Smooth muscle cell (in vitro differentiated cells): ENCODE data around the gene PPM1J. TPM values are rescaled to one million over a fixed set of nuclear protein-coding genes. Genes with fewer than 3 reads are reported as not detected.

ENCODE experiments used
- DNase-seq: peaks from one replicate; lab custom pipeline; 2025; ENCODE audit not compliant: unreplicated experiment; lab: John Stamatoyannopoulos, UW
- H2AFZ ChIP-seq: fragments of 200-600 bp; sonication (generic); 2 replicates; pipeline ENCODE4 v1.6.0; 2016; ENCODE audit warnings: antibody characterized with exemption, low read depth, mild to moderate bottlenecking
- H3F3A ChIP-seq: fragments of 200-600 bp; sonication (generic); 2 replicates; pipeline ENCODE4 v1.6.0; 2017; ENCODE audit warnings: antibody characterized with exemption, low read depth
- H3K27ac ChIP-seq: fragments of 200-600 bp; sonication (generic); 2 replicates; pipeline ENCODE4 v1.5.1; 2016; ENCODE audit warnings: low read depth, mild to moderate bottlenecking
- H3K27me3 ChIP-seq: fragments of 200-600 bp; sonication (generic); 2 replicates; pipeline ENCODE4 v1.6.1; 2016; ENCODE audit warnings: low read depth, mild to moderate bottlenecking
- H3K36me3 ChIP-seq: fragments of 200-600 bp; sonication (generic); 2 replicates; pipeline ENCODE4 v1.5.1; 2016; ENCODE audit warnings: low read depth
- H3K4me1 ChIP-seq: fragments of 200-600 bp; sonication (generic); 2 replicates; pipeline ENCODE4 v1.5.1; 2016; ENCODE audit warnings: low read depth
- H3K4me2 ChIP-seq: fragments of 200-600 bp; sonication (generic); 2 replicates; pipeline ENCODE4 v1.6.0; 2016; ENCODE audit warnings: mild to moderate bottlenecking
- H3K4me3 ChIP-seq: fragments of 200-600 bp; sonication (generic); 2 replicates; pipeline ENCODE4 v1.5.1; 2016; ENCODE audit warnings: mild to moderate bottlenecking
- H3K79me2 ChIP-seq: fragments of 200-600 bp; sonication (generic); 2 replicates; pipeline ENCODE4 v1.6.0; 2016; ENCODE audit warnings: low read depth, mild to moderate bottlenecking
- H3K9ac ChIP-seq: fragments of 200-600 bp; sonication (generic); 2 replicates; pipeline ENCODE4 v1.6.0; 2016; ENCODE audit warnings: low read depth
- H3K9me3 ChIP-seq: fragments of 200-600 bp; sonication (generic); replicated peaks from 2 replicates; pipeline ENCODE4 v1.5.1; 2016; ENCODE audit warnings: low read depth
- H4K20me1 ChIP-seq: fragments of 200-600 bp; sonication (generic); 2 replicates; pipeline ENCODE4 v1.6.0; 2016; ENCODE audit warnings: low read depth
- CTCF ChIP-seq: fragments of 200-600 bp; sonication (generic); IDR thresholded peaks from 2 replicates; pipeline ENCODE4 v1.5.1; 2017; ENCODE audit warnings: borderline replicate concordance, mild to moderate bottlenecking, antibody characterized with exemption; ENCODE audit not compliant: insufficient read depth, poor library complexity, severe bottlenecking
- WGBS: methylation state at CpG from one replicate; pipeline ENCODE4 v1.1.7; 2016; ENCODE audit warnings: low lambda C conversion rate; 5-methylcytosine and 5-hydroxymethylcytosine counted together
- polyA plus RNA-seq: library from polyadenylated mRNA; unstranded; fragments of >200 nt; fragmentation: Nextera tagmentation; extraction: Ambion mirVana; gene quantifications from 2 replicates; pipeline ENCODE4 v1.2.1, GENCODE V29; 2016
- total RNA-seq: library from RNA; depleted of rRNA; stranded (reverse); fragments of >200 nt; gene quantifications from 2 replicates; pipeline ENCODE4 v1.2.3, GENCODE V29; 2014

The PPM1J gene
- total and polyA plus RNA-seq, 2 experiments from 2014 or later, result 1.2 to 5.2 TPM

- Histone ChIP-seq H3K27me3 (no peaks in the 10 kb centered on the region), H2AFZ (no peak overlapping the region), H3K9ac (no peak overlapping the region), H3K27ac (no peak overlapping the region), H3K4me2 (no peak overlapping the region), H3F3A (peaks cover 7% of the 10 kb centered on the region), H3K79me2 (no peaks in the 10 kb centered on the region), H3K36me3 (no peaks in the 10 kb centered on the region), H3K9me3 (no peaks in the 10 kb centered on the region), H4K20me1 (no peaks in the 10 kb centered on the region), H3K4me3 (no peak overlapping the region), H3K4me1 (peaks cover 15% of the 10 kb centered on the region)
- no peak for TF ChIP-seq CTCF
- no peak for DNase-seq
- 93% methylated on average over 7 of the region's 7 CpGs for WGBS
Measured at GRCh38 chr1:112696578-112697314, 18.4 kb downstream of the PPM1J start.

GRCh38 chr1:112695276-112695675, 19.9 kb downstream of the PPM1J start:
- DNase-seq, result no peak
- Histone ChIP-seq H3K27me3 (no peaks in the 10 kb centered on the region), H3K9me3 (no peaks in the 10 kb centered on the region), H4K20me1 (no peaks in the 10 kb centered on the region), H3F3A (no peaks in the 10 kb centered on the region), H3K36me3 (no peaks in the 10 kb centered on the region), H3K9ac (no peak overlapping the region), H2AFZ (no peak overlapping the region), H3K79me2 (no peaks in the 10 kb centered on the region), H3K27ac (no peak overlapping the region), H3K4me2 (no peak overlapping the region), H3K4me3 (no peak overlapping the region), H3K4me1 (peaks cover 3% of the 10 kb centered on the region)
- TF ChIP-seq CTCF, result no peak
- over 99% methylated on average over 9 of the region's 9 CpGs for WGBS

- WGBS, result 95% methylated on average over 15 of the region's 15 CpGs
- peaks cover 4% of the 10 kb centered on the region for H3K36me3 ChIP-seq
Measured at GRCh38 chr1:112694363-112694929, 20.7 kb downstream of the PPM1J start.

More at GRCh38 chr1:112694363-112694929, 20.7 kb downstream of the PPM1J start:
- H3K9ac ChIP-seq, result no peak overlapping the region
- no peaks in the 10 kb centered on the region for H3K79me2 ChIP-seq
- no peaks in the 10 kb centered on the region for H3K4me1 ChIP-seq
- no peak for DNase-seq
- no peaks in the 10 kb centered on the region for H3K9me3 ChIP-seq
- no peak overlapping the region for H3K4me3 ChIP-seq
- no peak for TF ChIP-seq CTCF
- H3K27me3 ChIP-seq, result no peaks in the 10 kb centered on the region
- no peak overlapping the region for H2AFZ ChIP-seq
- no peak overlapping the region for H3K4me2 ChIP-seq
- no peaks in the 10 kb centered on the region for H3F3A ChIP-seq
- H4K20me1 ChIP-seq, result no peaks in the 10 kb centered on the region
- no peak overlapping the region for H3K27ac ChIP-seq
